WERI-Rb-1 (cell line): Measurements from ENCODE around the gene DOCK8.

ENCODE experiments used
- DNase-seq: peaks from one replicate; pipeline ENCODE4 v3.0.0-alpha.2; 2020
- H3K27ac ChIP-seq: fragments of 250-450 bp; sonication (Bioruptor Pico); 2 replicates; pipeline ENCODE4 v1.5.1; 2020; ENCODE audit warnings: mild to moderate bottlenecking, moderate library complexity
- H3K27me3 ChIP-seq: fragments of 250-450 bp; sonication (Bioruptor Pico); 2 replicates; pipeline ENCODE4 v1.5.1; 2021; ENCODE audit warnings: mild to moderate bottlenecking, low read depth, moderate library complexity; ENCODE audit not compliant: insufficient read depth, severe bottlenecking
- H3K36me3 ChIP-seq: fragments of 250-450 bp; sonication (Bioruptor Pico); 2 replicates; pipeline ENCODE4 v1.5.1; 2020; ENCODE audit warnings: mild to moderate bottlenecking, moderate library complexity
- H3K4me3 ChIP-seq: 2 replicates; pipeline ENCODE4 v1.5.1; 2011; ENCODE audit warnings: low read depth, mild to moderate bottlenecking, control low read depth, low read length
- H3K9me3 ChIP-seq: fragments of 250-450 bp; sonication (Bioruptor Pico); 2 replicates; pipeline ENCODE4 v1.5.1; 2021; ENCODE audit warnings: mild to moderate bottlenecking, moderate library complexity; ENCODE audit not compliant: severe bottlenecking
- TF ChIP-seq, protein P1 (sequence below): IDR thresholded peaks from 2 replicates; pipeline ENCODE4 v1.5.1; 2011; ENCODE audit warnings: low read depth, mild to moderate bottlenecking, control low read depth, inconsistent platforms, low read length

DOCK8 gene

DNA sequence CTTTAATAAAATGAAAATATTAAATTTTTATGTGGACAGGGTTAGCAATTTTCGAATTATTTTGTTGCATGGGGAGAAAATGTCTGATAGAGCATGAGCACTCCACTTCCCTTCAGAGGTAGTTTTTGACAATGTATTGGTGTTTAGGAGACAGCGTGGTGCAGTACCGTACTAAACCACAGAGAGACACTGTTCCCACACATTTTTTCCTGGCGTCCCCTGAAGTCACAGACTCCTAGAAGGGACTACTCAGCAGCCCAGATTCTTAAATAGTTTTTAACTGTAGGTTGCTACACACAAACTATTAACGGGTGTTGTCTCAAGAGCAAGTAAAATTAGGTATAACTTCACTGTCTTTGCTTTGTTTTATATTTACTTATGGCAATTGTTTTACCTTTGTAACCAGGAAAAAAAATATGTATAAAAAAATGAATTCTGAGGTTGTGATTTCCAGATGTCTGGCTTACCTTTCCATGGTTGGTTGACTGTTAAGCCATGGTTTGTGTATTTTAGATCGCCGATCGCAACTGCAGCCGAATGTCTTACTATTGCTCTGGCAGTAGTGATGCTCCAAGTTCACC lies 171.2 kb downstream of the DOCK8 start:
- peaks cover 11% of the 10 kb centered on the region for H3K36me3 ChIP-seq
- no peaks in the 10 kb centered on the region for H3K27me3 ChIP-seq
- no peaks in the 10 kb centered on the region for H3K9me3 ChIP-seq
- TF ChIP-seq, protein P1, sequence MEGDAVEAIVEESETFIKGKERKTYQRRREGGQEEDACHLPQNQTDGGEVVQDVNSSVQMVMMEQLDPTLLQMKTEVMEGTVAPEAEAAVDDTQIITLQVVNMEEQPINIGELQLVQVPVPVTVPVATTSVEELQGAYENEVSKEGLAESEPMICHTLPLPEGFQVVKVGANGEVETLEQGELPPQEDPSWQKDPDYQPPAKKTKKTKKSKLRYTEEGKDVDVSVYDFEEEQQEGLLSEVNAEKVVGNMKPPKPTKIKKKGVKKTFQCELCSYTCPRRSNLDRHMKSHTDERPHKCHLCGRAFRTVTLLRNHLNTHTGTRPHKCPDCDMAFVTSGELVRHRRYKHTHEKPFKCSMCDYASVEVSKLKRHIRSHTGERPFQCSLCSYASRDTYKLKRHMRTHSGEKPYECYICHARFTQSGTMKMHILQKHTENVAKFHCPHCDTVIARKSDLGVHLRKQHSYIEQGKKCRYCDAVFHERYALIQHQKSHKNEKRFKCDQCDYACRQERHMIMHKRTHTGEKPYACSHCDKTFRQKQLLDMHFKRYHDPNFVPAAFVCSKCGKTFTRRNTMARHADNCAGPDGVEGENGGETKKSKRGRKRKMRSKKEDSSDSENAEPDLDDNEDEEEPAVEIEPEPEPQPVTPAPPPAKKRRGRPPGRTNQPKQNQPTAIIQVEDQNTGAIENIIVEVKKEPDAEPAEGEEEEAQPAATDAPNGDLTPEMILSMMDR: peak; percentile 87
- peak overlapping the region; percentile 91 for H3K27ac ChIP-seq
- no peak overlapping the region for H3K4me3 ChIP-seq
- DNase-seq: peak; percentile 78

DNA sequence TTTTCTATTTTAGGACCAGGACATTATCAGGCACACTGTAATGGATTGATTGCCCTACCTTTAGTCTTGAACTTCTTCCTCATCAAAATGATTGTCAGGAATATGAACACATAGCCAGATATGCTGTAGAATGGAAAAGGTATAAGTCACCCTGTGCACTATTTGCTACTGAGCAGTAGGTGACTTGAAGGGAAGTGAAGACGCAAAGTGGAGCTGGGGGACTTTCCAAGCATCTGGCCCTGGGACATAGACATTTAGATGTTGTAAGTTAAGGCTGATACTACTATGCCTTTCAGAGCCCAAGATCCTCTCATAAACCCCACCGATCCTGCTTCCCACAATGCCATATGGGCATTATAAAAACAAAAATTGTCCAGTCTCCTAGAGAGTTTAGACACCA lies 174.5 kb downstream of the DOCK8 start:
- H3K9me3 ChIP-seq: no peaks in the 10 kb centered on the region
- H3K36me3 ChIP-seq: peaks cover 18% of the 10 kb centered on the region
- no peak for DNase-seq
- no peak overlapping the region for H3K4me3 ChIP-seq
- TF ChIP-seq, protein P1: no peak
- H3K27me3 ChIP-seq: no peaks in the 10 kb centered on the region
- peak overlapping the region; percentile 91 for H3K27ac ChIP-seq

- no peak for DNase-seq
- Histone ChIP-seq H3K27ac (peak overlapping the region; percentile 91), H3K36me3 (peaks cover 22% of the 10 kb centered on the region), H3K9me3 (no peaks in the 10 kb centered on the region), H3K27me3 (no peaks in the 10 kb centered on the region), H3K4me3 (no peak overlapping the region)
- TF ChIP-seq, protein P1: no peak
Observed at GRCh38 chr9:389758-390157, 175.1 kb downstream of the DOCK8 start.

DNA sequence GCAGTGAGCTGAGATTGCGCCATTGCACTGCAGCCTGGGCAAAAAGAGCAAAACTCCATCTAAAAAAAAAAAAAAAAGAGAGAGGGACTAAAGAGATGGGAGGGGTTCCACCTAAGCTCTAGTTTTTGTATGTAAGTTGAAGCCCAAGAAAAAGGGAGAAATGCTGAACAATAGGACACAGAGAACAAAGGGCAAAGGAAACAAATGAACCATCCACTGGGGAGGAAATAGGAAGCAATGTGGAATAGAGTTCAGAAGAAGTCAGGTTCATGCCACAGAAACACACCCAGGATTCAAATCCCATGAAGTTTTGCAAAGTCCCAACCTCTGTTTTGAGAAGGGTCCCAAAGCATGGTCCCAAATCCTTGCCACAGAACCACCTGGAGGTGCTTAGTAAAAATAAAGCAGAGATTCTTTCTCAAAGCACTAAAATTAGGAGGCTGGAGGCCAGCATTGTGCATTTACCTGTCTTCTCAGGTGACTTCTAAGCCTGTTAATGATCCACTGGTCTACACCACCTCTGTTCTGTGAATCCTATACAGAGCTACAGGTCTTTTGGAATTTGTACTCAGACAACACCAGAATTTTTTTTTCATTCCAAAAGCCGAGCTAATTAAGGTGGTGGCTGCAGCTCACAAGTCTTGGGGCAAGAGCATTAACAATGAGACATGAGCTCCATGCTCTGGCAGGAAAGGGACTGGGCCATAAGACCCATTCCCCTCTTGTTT lies 177.6 kb downstream of the DOCK8 start:
- TF ChIP-seq, protein P1: no peak
- DNase-seq: no peak
- no peaks in the 10 kb centered on the region for H3K27me3 ChIP-seq
- peaks cover 28% of the 10 kb centered on the region for H3K36me3 ChIP-seq
- H3K4me3 ChIP-seq: no peak overlapping the region
- no peaks in the 10 kb centered on the region for H3K9me3 ChIP-seq
- no peak overlapping the region for H3K27ac ChIP-seq

- H3K27me3 ChIP-seq: no peaks in the 10 kb centered on the region
- TF ChIP-seq, protein P1: no peak
- DNase-seq: no peak
- H3K27ac ChIP-seq: no peak overlapping the region
- H3K9me3 ChIP-seq: no peaks in the 10 kb centered on the region
- H3K4me3 ChIP-seq: no peak overlapping the region
- peaks cover 36% of the 10 kb centered on the region for H3K36me3 ChIP-seq
Observed at GRCh38 chr9:394347-395052, 179.8 kb downstream of the DOCK8 start.
